DND-41 (cell line): ENCODE data around the gene SRPK2.
"Not testable (repeated sequence)": the region's sequence is repeated elsewhere in the genome, so short reads cannot be mapped to it uniquely, and the experiment has no call there.

ENCODE experiments used
- ATAC-seq: fragments of 200-7000 bp; cut with Tn5 transposase; 3 replicates; pipeline ENCODE4 v1.9.1; 2021; ENCODE audit warnings: low read depth; ENCODE audit not compliant: insufficient read depth
- DNase-seq: peaks from one replicate; pipeline ENCODE4 v3.0.0-alpha.2; 2020
- H2AFZ ChIP-seq: 2 replicates; pipeline ENCODE4 v1.6.0; 2012; ENCODE audit warnings: low read depth, low read length
- H3K27ac ChIP-seq: 2 replicates; pipeline ENCODE4 v1.5.1; 2012; ENCODE audit warnings: low read length, inconsistent platforms
- H3K27me3 ChIP-seq: fragments of 200-600 bp; sonication (generic); 2 replicates; pipeline ENCODE4 v1.6.0; 2012; ENCODE audit warnings: low read length, mild to moderate bottlenecking, inconsistent platforms; ENCODE audit not compliant: insufficient read depth, poor library complexity
- H3K36me3 ChIP-seq: 2 replicates; pipeline ENCODE4 v1.5.1; 2012; ENCODE audit warnings: low read length, inconsistent platforms; ENCODE audit not compliant: insufficient read depth
- H3K4me1 ChIP-seq: 2 replicates; pipeline ENCODE4 v1.5.1; 2012; ENCODE audit warnings: mild to moderate bottlenecking, low read length; ENCODE audit not compliant: insufficient read depth
- H3K4me2 ChIP-seq: 2 replicates; pipeline ENCODE4 v1.6.0; 2012; ENCODE audit warnings: mild to moderate bottlenecking, moderate library complexity, low read length, inconsistent platforms; ENCODE audit not compliant: insufficient read depth
- H3K4me3 ChIP-seq, 2 experiments: fragments of 200-600 bp in 1 of 2; shearing (Covaris generic) in 1 of 2; 2 replicates each; pipeline ENCODE4 v1.5.1; 2012 to 2016; ENCODE audit warnings: inconsistent platforms in 2 of 2, low read length in 2 of 2, mild to moderate bottlenecking in 2 of 2, low read depth in 1 of 2, moderate library complexity in 1 of 2
- H3K79me2 ChIP-seq: 2 replicates; pipeline ENCODE4 v1.6.0; 2012; ENCODE audit warnings: low read length, inconsistent platforms; ENCODE audit not compliant: insufficient read depth
- H3K9ac ChIP-seq: 2 replicates; pipeline ENCODE4 v1.6.0; 2012; ENCODE audit warnings: low read depth, mild to moderate bottlenecking, inconsistent platforms, low read length, moderate library complexity
- H3K9me3 ChIP-seq: 2 replicates; pipeline ENCODE4 v1.5.1; 2012; ENCODE audit warnings: low read length, moderate library complexity, mild to moderate bottlenecking, inconsistent platforms; ENCODE audit not compliant: insufficient read depth, severe bottlenecking
- H4K20me1 ChIP-seq: 2 replicates; pipeline ENCODE4 v1.6.0; 2012; ENCODE audit warnings: low read length; ENCODE audit not compliant: insufficient read depth
- CTCF ChIP-seq: IDR thresholded peaks from 2 replicates; pipeline ENCODE4 v1.5.1; 2012; ENCODE audit warnings: borderline replicate concordance, low read length, moderate library complexity, mild to moderate bottlenecking; ENCODE audit not compliant: poor library complexity, severe bottlenecking; ENCODE audit errors: extremely low read depth
- EZH2 ChIP-seq: IDR thresholded peaks from 3 replicates; pipeline ENCODE4 v1.6.1; 2012; ENCODE audit warnings: borderline replicate concordance, low read depth, mild to moderate bottlenecking, moderate library complexity, low read length, inconsistent platforms; ENCODE audit not compliant: severe bottlenecking

Gene SRPK2

GRCh38 chr7:105426606-105427146, 38.0 kb upstream of the SRPK2 start:
- H3K9ac ChIP-seq: no peak overlapping the region
- H3K4me2 ChIP-seq: no peak overlapping the region
- H3K79me2 ChIP-seq: no peaks in the 10 kb centered on the region
- no peak overlapping the region for H2AFZ ChIP-seq
- no peaks in the 10 kb centered on the region for H4K20me1 ChIP-seq
- H3K4me3 ChIP-seq: no peak overlapping the region
- no peaks in the 10 kb centered on the region for H3K36me3 ChIP-seq
- no peak for ATAC-seq
- no peak overlapping the region for H3K27ac ChIP-seq
- H3K27me3 ChIP-seq: no peaks in the 10 kb centered on the region
- DNase-seq: no peak
- H3K9me3 ChIP-seq: no peaks in the 10 kb centered on the region
- no peaks in the 10 kb centered on the region for H3K4me1 ChIP-seq
- TF ChIP-seq EZH2 (no peak), CTCF (no peak)

- no peak for TF ChIP-seq EZH2
- TF ChIP-seq CTCF: no peak
- no peaks in the 10 kb centered on the region for H3K4me1 ChIP-seq
- H3K36me3 ChIP-seq: no peaks in the 10 kb centered on the region
- no peaks in the 10 kb centered on the region for H3K79me2 ChIP-seq
- no peak overlapping the region for H3K4me3 ChIP-seq
- DNase-seq (no peak), ATAC-seq (no peak)
- H3K27me3 ChIP-seq: no peaks in the 10 kb centered on the region
- H3K4me2 ChIP-seq: no peak overlapping the region
- H3K9ac ChIP-seq: no peak overlapping the region
- no peaks in the 10 kb centered on the region for H4K20me1 ChIP-seq
- H2AFZ ChIP-seq: no peak overlapping the region
- H3K9me3 ChIP-seq: no peaks in the 10 kb centered on the region
- no peak overlapping the region for H3K27ac ChIP-seq
Measured at GRCh38 chr7:105423987-105424386, 35.3 kb upstream of the SRPK2 start.

- Histone ChIP-seq H2AFZ (no peak overlapping the region), H3K4me3 (no peak overlapping the region), H3K4me1 (no peaks in the 10 kb centered on the region), H3K27ac (no peak overlapping the region), H3K4me2 (no peak overlapping the region), H3K9me3 (no peaks in the 10 kb centered on the region), H3K36me3 (no peaks in the 10 kb centered on the region), H3K27me3 (no peaks in the 10 kb centered on the region), H4K20me1 (no peaks in the 10 kb centered on the region), H3K9ac (no peak overlapping the region), H3K79me2 (no peaks in the 10 kb centered on the region)
- no peak for DNase-seq
- TF ChIP-seq CTCF (no peak), EZH2 (no peak)
- no peak; the same call in 2 of the 3 replicates for ATAC-seq
Measured at GRCh38 chr7:105413887-105414437, 25.2 kb upstream of the SRPK2 start.

GRCh38 chr7:105410774-105411173, 22.1 kb upstream of the SRPK2 start:
- H3K79me2 ChIP-seq, H3K4me1 ChIP-seq, DNase-seq, H3K9me3 ChIP-seq, H4K20me1 ChIP-seq, H3K36me3 ChIP-seq, H3K9ac ChIP-seq, ATAC-seq, H2AFZ ChIP-seq, H3K4me3 ChIP-seq, H3K27me3 ChIP-seq, H3K4me2 ChIP-seq, H3K27ac ChIP-seq: not testable (repeated sequence)

GRCh38 chr7:105409775-105410174, 21.1 kb upstream of the SRPK2 start:
- not testable (repeated sequence) for DNase-seq, H3K4me1 ChIP-seq, H3K79me2 ChIP-seq, H3K4me3 ChIP-seq, H3K4me2 ChIP-seq, H3K27ac ChIP-seq, H3K9me3 ChIP-seq, ATAC-seq, H3K27me3 ChIP-seq, H3K36me3 ChIP-seq, H3K9ac ChIP-seq, H2AFZ ChIP-seq, H4K20me1 ChIP-seq
